Measurements from ENCODE around the gene CD40LG.

GRCh38 chrX:136679531-136679930, 31.6 kb downstream of the CD40LG start:
- TF ChIP-seq EZH2phosphoT487 (IDR thresholded peaks at IDR 0.05; ENCODE audit: insufficient read depth, low read depth) = no peak
- TF ChIP-seq EZH2 (IDR thresholded peaks at IDR 0.05; ENCODE audit: insufficient read depth, poor library complexity, severe bottlenecking) = no peak
